Measurements from ENCODE around the gene PLPP1.
A peak's percentile ranks its signal among the peaks of the same experiment; 100 is the strongest.

Gene PLPP1

GRCh38 chr5:55413644-55414043 lies 121.1 kb downstream of the PLPP1 start:
- H3K4me3 Mint-ChIP-seq, result no peak overlapping the region
- H3K4me1 Mint-ChIP-seq (ENCODE audit: low read depth), result peaks cover 16% of the 10 kb centered on the region
- H3K9me3 Mint-ChIP-seq, result no peaks in the 10 kb centered on the region
- H3K36me3 Mint-ChIP-seq (ENCODE audit: low read depth), result peaks cover 46% of the 10 kb centered on the region
- no peak overlapping the region for H3K27ac Mint-ChIP-seq
- no peaks in the 10 kb centered on the region for H3K27me3 Mint-ChIP-seq
- intact Hi-C loops (cut with micrococcal nuclease), result no loop called here

GRCh38 chr5:55411876-55412275 lies 122.9 kb downstream of the PLPP1 start:
- no peak overlapping the region for H3K27ac Mint-ChIP-seq
- H3K4me1 Mint-ChIP-seq (ENCODE audit: low read depth), result peaks cover 27% of the 10 kb centered on the region
- no peaks in the 10 kb centered on the region for H3K27me3 Mint-ChIP-seq
- intact Hi-C loops (cut with micrococcal nuclease), result no loop called here
- H3K4me3 Mint-ChIP-seq, result no peak overlapping the region
- no peaks in the 10 kb centered on the region for H3K9me3 Mint-ChIP-seq
- peaks cover 47% of the 10 kb centered on the region for H3K36me3 Mint-ChIP-seq (ENCODE audit: low read depth)

DNA sequence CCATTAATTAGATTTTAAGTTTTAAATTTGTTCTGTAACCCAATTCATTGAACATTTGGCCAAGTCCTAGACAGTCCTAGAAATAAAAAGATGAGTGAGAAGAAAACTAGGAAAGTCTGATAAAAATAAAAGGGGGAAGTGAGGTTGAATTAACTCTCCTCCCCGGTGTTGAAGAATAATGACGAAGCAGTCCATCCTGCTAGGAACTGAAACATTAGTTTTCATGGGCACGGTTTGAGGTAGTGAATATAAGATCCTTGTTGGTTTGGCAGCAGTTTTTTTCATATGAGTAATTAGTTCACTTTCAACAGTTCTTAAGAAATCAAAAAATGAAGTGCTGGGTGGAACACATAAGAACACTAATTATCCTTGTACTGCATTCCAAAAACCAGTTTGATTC lies 123.9 kb downstream of the PLPP1 start:
- Mint-ChIP-seq H3K4me1 (ENCODE audit: low read depth) (peaks cover 27% of the 10 kb centered on the region), H3K9me3 (no peaks in the 10 kb centered on the region), H3K36me3 (ENCODE audit: low read depth) (peaks cover 46% of the 10 kb centered on the region), H3K27me3 (no peaks in the 10 kb centered on the region), H3K27ac (peak overlapping the region; percentile 32), H3K4me3 (no peak overlapping the region)
- intact Hi-C loops (cut with micrococcal nuclease), result no loop called here

DNA sequence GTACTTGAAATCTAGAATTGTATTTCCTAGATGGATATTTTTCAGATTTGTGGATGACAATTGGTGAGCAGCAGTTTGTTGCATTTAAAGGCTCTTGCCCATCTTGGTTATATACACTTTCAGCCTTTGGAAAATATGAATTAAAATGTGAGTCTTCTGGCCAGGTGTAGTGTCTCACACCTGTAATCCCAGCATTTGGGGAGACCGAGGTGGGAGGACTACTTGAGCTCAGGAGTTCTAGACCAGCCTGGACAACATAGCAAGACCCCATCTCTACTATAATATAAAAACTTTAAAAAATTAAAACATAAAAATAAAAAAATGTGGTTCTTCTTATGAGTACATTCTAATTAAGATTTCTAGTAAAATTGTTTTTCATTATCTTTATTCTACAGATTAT lies 125.0 kb downstream of the PLPP1 start:
- Mint-ChIP-seq H3K36me3 (ENCODE audit: low read depth) (peaks cover 44% of the 10 kb centered on the region), H3K4me1 (ENCODE audit: low read depth) (peaks cover 23% of the 10 kb centered on the region), H3K9me3 (no peaks in the 10 kb centered on the region), H3K27ac (no peak overlapping the region), H3K27me3 (no peaks in the 10 kb centered on the region), H3K4me3 (no peak overlapping the region)
- intact Hi-C loops (cut with micrococcal nuclease), result no loop called here

DNA sequence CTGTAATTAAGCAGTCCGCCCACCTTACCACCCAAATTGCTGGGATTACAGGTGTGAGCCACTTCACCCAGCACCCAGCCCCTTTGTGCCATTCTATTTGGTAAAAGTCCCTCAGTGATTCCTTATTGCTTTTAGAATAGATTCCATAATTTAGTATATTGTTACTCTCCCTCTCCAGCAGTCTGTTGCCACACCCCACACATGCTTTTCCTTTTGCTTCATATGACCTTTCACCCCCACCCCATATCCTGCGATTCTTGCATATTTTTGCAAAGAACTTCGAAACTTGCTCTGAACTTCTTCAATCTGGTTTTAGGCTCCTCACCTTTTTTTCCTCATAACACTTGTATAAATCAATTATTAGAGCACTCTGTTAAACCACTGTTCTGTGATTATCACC lies 126.8 kb downstream of the PLPP1 start:
- peak overlapping the region; percentile 8 for H3K27ac Mint-ChIP-seq
- peaks cover 22% of the 10 kb centered on the region for H3K4me1 Mint-ChIP-seq (ENCODE audit: low read depth)
- H3K4me3 Mint-ChIP-seq, result no peak overlapping the region
- intact Hi-C loops (cut with micrococcal nuclease), result loop anchor here (1.0 kb wide), 1 partner anchor 283 kb away; no protein-coding TSS in a partner anchor
- H3K36me3 Mint-ChIP-seq (ENCODE audit: low read depth), result peaks cover 51% of the 10 kb centered on the region
- H3K27me3 Mint-ChIP-seq, result no peaks in the 10 kb centered on the region
- no peaks in the 10 kb centered on the region for H3K9me3 Mint-ChIP-seq

DNA sequence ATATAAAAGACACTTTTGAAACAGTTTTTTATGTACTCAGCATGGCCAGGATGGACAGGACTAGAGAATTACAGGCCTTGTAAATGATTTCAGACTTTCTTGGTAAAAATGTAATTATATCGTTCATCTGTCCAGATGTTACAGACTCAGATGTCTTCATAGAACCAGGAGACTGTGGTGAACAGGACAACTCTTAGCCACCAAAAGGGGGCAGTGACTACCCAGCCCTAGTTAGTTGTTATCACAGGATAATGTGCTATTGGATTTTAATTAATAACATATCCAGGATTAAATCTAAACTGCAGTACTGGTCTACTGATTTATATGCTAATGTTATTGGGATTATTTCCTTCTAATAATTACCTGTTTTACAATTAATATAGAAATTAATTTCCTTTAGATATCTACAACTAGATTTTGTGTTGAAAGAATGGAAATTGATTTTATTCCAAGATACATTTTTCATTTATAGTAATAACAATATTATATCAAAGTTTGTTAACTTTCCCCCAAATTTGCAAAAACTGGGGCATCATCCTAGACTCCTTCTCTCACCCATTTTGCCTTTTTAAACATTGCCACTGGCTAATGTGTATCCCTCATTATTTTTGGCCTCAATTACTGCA lies 127.6 kb downstream of the PLPP1 start:
- H3K36me3 Mint-ChIP-seq (ENCODE audit: low read depth), result peaks cover 54% of the 10 kb centered on the region
- no peaks in the 10 kb centered on the region for H3K27me3 Mint-ChIP-seq
- intact Hi-C loops (cut with micrococcal nuclease), result loop anchor here (1.0 kb wide), 1 partner anchor 284 kb away; no protein-coding TSS in a partner anchor
- H3K27ac Mint-ChIP-seq, result no peak overlapping the region
- H3K4me3 Mint-ChIP-seq, result no peak overlapping the region
- no peaks in the 10 kb centered on the region for H3K9me3 Mint-ChIP-seq
- peaks cover 17% of the 10 kb centered on the region for H3K4me1 Mint-ChIP-seq (ENCODE audit: low read depth)

DNA sequence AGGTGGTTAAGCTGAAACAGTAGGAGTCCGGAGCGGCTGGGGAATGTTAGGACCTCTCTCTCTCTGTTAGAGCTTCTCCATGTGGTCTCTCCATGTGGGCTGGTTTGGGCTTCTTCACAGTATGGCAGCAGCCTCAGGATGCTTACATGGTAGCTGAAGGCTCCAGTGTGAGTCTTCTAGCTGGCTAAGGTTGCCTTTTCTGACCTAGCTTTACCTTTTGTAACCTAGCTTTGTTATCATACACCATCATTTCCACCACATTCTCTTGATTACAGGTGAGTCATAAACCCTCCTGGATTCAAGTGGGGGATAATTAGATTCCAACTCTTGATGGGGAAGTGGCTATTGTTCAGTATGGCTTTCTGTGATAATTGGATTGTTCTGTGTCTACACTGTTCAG lies 128.5 kb downstream of the PLPP1 start:
- Mint-ChIP-seq H3K36me3 (ENCODE audit: low read depth) (peaks cover 61% of the 10 kb centered on the region), H3K27me3 (no peaks in the 10 kb centered on the region)
- intact Hi-C loops (cut with micrococcal nuclease), result no loop called here

DNA sequence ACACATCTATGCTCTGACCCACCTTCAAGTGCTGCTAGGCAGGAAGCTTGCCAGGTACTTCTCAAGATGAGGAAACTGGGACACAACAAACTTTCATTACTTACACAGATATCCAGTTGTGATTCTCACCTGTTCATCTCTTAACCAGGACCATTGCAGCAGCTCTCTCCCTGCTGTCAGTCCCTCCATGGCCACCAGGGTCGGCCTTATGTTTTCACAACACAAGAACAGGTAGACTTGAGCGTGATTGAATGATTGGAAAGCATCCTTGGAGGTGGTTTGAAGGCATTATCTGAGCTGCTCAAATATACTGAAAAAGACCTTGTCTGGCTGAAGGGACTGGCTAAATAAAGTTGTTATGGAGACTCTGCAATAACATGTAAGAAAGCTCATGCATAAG lies 132.6 kb downstream of the PLPP1 start:
- no peaks in the 10 kb centered on the region for H3K4me1 Mint-ChIP-seq (ENCODE audit: low read depth)
- no peak overlapping the region for H3K4me3 Mint-ChIP-seq
- no peaks in the 10 kb centered on the region for H3K27me3 Mint-ChIP-seq
- H3K9me3 Mint-ChIP-seq, result no peaks in the 10 kb centered on the region
- H3K27ac Mint-ChIP-seq, result no peak overlapping the region
- peaks cover 73% of the 10 kb centered on the region for H3K36me3 Mint-ChIP-seq (ENCODE audit: low read depth)
- intact Hi-C loops (cut with micrococcal nuclease), result no loop called here

More for the DNA sequence above, 128.5 kb downstream of the PLPP1 start:
- H3K4me1 Mint-ChIP-seq (ENCODE audit: low read depth), result peaks cover 11% of the 10 kb centered on the region
- H3K27ac Mint-ChIP-seq, result no peak overlapping the region
- no peak overlapping the region for H3K4me3 Mint-ChIP-seq
- H3K9me3 Mint-ChIP-seq, result no peaks in the 10 kb centered on the region

GRCh38 chr5:55393501-55394175 lies 141.1 kb downstream of the PLPP1 start:
- Mint-ChIP-seq H3K27me3 (no peaks in the 10 kb centered on the region), H3K4me1 (ENCODE audit: low read depth) (no peaks in the 10 kb centered on the region), H3K36me3 (ENCODE audit: low read depth) (peaks cover 76% of the 10 kb centered on the region), H3K27ac (no peak overlapping the region), H3K9me3 (peaks cover 9% of the 10 kb centered on the region), H3K4me3 (no peak overlapping the region)
- intact Hi-C loops (cut with micrococcal nuclease), result no loop called here

DNA sequence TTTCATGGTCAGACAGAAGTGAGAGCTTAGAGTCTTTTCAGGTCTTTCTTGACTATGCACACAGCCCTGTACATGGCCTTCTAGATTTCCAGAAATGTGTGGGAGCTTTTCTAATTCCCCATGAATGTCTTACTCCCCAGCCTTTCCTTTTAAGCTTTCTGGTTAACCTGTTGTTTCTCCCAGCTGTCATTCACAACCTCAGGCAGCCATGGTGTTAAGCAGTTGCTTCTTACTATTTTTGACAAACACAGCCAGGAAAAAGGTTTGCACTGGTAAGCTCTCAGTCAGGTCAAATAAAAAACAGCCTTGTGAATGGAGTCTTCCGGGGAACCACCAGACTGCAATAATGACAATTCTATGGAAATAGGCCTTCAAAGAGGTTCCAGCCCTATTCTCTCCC lies 142.1 kb downstream of the PLPP1 start:
- Mint-ChIP-seq H3K27me3 (no peaks in the 10 kb centered on the region), H3K36me3 (ENCODE audit: low read depth) (peaks cover 73% of the 10 kb centered on the region), H3K4me3 (no peak overlapping the region), H3K9me3 (peaks cover 9% of the 10 kb centered on the region), H3K27ac (no peak overlapping the region), H3K4me1 (ENCODE audit: low read depth) (no peaks in the 10 kb centered on the region)
- intact Hi-C loops (cut with micrococcal nuclease), result no loop called here

DNA sequence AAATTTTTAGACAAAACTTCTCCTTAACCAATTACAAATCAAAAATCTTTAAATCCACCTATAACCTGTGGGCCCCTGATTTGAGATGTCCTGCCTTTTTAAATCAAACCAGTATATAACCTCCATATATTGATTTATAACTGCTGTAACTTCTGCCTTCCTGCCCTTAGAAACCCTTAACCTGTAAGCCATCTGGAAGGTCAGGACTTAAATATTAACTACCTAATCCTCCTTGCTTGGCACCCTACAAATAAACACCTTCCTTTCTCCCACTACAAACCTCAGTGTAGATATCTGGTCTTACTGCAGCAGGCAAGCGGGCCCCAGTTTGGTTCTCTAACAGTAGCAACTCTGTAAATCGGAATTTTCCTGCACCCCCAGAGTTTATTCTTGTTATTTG lies 143.1 kb downstream of the PLPP1 start:
- Mint-ChIP-seq H3K27ac (no peak overlapping the region), H3K4me1 (ENCODE audit: low read depth) (no peaks in the 10 kb centered on the region), H3K36me3 (ENCODE audit: low read depth) (peaks cover 70% of the 10 kb centered on the region), H3K4me3 (no peak overlapping the region), H3K9me3 (peaks cover 9% of the 10 kb centered on the region), H3K27me3 (no peaks in the 10 kb centered on the region)
- intact Hi-C loops (cut with micrococcal nuclease), result no loop called here

DNA sequence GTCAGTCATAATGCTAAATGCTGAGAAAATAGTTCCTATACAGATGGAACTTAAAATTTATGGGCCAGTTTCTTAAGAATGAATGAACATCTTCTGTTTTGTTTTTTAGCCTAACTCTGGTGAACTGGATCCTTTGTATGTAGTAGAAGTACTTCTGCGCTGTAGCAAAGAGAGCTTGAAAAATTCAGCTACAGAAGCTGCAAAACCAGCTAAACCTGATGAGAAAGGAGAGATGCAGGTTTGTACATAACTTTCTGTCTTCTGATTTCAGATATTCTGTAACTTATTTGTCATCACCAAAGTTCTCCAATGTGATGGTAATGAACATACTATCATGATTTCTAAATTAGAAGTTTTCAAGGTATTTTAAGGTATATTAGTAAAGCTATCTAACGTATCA lies 146.9 kb downstream of the PLPP1 start:
- H3K4me1 Mint-ChIP-seq (ENCODE audit: low read depth), result no peaks in the 10 kb centered on the region
- no peak overlapping the region for H3K4me3 Mint-ChIP-seq
- intact Hi-C loops (cut with micrococcal nuclease), result loop anchor here (10.0 kb wide), 1 partner anchor 123 kb away; no protein-coding TSS in a partner anchor
- peaks cover 71% of the 10 kb centered on the region for H3K36me3 Mint-ChIP-seq (ENCODE audit: low read depth)
- H3K27ac Mint-ChIP-seq, result no peak overlapping the region
- no peaks in the 10 kb centered on the region for H3K27me3 Mint-ChIP-seq
- H3K9me3 Mint-ChIP-seq, result peaks cover 18% of the 10 kb centered on the region

- intact Hi-C loops (cut with micrococcal nuclease), result loop anchor here (10.0 kb wide), 1 partner anchor 122 kb away; no protein-coding TSS in a partner anchor
- peaks cover 71% of the 10 kb centered on the region for H3K36me3 Mint-ChIP-seq (ENCODE audit: low read depth)
Measured at GRCh38 chr5:55386356-55386755, 148.4 kb downstream of the PLPP1 start.

DNA sequence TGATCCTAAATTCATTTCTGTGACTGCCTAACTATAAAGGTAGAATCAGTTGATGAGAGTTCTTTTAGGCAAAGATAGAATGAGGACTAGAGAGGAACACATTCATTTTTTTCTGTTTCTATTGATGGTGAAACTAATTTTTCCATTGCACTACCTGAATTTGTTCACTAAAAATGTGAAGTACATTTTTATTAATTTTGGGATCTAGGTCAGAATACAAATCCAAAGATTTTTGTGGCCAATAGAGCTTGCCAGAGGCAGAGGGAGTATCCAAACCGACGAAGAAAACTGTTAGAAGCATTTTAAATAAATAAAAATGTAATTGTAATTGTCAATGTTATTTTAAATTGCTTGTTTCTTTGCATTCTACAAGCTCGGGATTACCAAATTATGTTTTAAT lies 148.9 kb downstream of the PLPP1 start:
- no peak overlapping the region for H3K27ac Mint-ChIP-seq

More at GRCh38 chr5:55386356-55386755, 148.4 kb downstream of the PLPP1 start:
- no peaks in the 10 kb centered on the region for H3K4me1 Mint-ChIP-seq (ENCODE audit: low read depth)
- H3K9me3 Mint-ChIP-seq, result peaks cover 10% of the 10 kb centered on the region
- no peak overlapping the region for H3K27ac Mint-ChIP-seq
- no peak overlapping the region for H3K4me3 Mint-ChIP-seq
- H3K27me3 Mint-ChIP-seq, result no peaks in the 10 kb centered on the region

More for the DNA sequence above, 148.9 kb downstream of the PLPP1 start:
- no peaks in the 10 kb centered on the region for H3K4me1 Mint-ChIP-seq (ENCODE audit: low read depth)
- no peak overlapping the region for H3K4me3 Mint-ChIP-seq
- peaks cover 71% of the 10 kb centered on the region for H3K36me3 Mint-ChIP-seq (ENCODE audit: low read depth)
- no peaks in the 10 kb centered on the region for H3K27me3 Mint-ChIP-seq
- intact Hi-C loops (cut with micrococcal nuclease), result loop anchor here (10.0 kb wide), 1 partner anchor 121 kb away; no protein-coding TSS in a partner anchor
- H3K9me3 Mint-ChIP-seq, result peaks cover 9% of the 10 kb centered on the region

All from dendritic cell treated with granulocyte-macrophage colony-stimulating factor and Interleukin-4, amounts not matched to agents 40 ng/mL and 50 ng/mL, for 4 days (primary cell).